ENCODE data around the gene VPS36. TPM values are rescaled to one million over a fixed set of nuclear protein-coding genes. Genes with fewer than 3 reads are reported as not detected.
"Not testable (repeated sequence)": the region's sequence is repeated elsewhere in the genome, so short reads cannot be mapped to it uniquely, and the experiment has no call there.

Gene VPS36, protein sequence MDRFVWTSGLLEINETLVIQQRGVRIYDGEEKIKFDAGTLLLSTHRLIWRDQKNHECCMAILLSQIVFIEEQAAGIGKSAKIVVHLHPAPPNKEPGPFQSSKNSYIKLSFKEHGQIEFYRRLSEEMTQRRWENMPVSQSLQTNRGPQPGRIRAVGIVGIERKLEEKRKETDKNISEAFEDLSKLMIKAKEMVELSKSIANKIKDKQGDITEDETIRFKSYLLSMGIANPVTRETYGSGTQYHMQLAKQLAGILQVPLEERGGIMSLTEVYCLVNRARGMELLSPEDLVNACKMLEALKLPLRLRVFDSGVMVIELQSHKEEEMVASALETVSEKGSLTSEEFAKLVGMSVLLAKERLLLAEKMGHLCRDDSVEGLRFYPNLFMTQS
- total RNA-seq (2014; rRNA removed; shearing (Covaris generic)) = 13.8 and 21.3 TPM in 2 replicates

- Histone ChIP-seq H3K36me3 (replicated peaks; ENCODE audit: control insufficient read depth, insufficient read depth, low read length) (no peaks in the 10 kb centered on the region; the same call in 1 of the 2 replicates), H3K4me3 (ENCODE audit: insufficient read depth, low read depth, low read length) (peak within 1 kb of the TSS; percentile 81), H3K27me3 (ENCODE audit: control insufficient read depth, insufficient read depth, low read length) (no peaks in the 10 kb centered on the region)
- DNase-seq = peak; percentile 97
These were observed at the start of gene VPS36 for GRCh38 chr13:52450012-52450792. Gene VPS36, minus strand, starts transcription at chr13:52450634. Its CDS starts 40 bp downstream, at chr13:52450594.

DNA sequence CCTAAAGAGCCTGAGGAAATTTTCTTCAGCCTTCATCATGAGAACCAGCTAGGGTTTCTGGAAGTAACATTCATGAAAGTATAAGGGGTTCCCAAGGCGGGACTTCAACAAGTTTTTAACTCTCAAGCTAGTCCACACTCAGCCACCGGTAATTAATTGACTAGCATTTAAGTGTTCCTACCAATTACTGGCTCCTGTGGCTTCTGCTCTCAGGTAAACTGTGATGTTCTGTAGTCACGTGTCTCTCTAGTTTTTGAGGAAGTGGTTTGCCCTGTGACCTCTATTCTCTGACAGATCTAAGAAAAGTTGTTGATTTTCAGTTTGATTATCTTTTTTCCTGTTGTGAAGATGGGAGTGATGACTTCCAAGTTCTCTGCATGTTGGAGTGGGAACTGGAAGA, 47.5 kb upstream of the VPS36 start:
- H3K36me3 ChIP-seq (replicated peaks; ENCODE audit: control insufficient read depth, insufficient read depth, low read length); DNase-seq; H3K27me3 ChIP-seq (ENCODE audit: control insufficient read depth, insufficient read depth, low read length); H3K4me3 ChIP-seq (ENCODE audit: insufficient read depth, low read depth, low read length): not testable (repeated sequence)

GRCh38 chr13:52494241-52494640, 43.8 kb upstream of the VPS36 start:
- not testable (repeated sequence) for H3K27me3 ChIP-seq (ENCODE audit: control insufficient read depth, insufficient read depth, low read length); H3K4me3 ChIP-seq (ENCODE audit: insufficient read depth, low read depth, low read length); DNase-seq; H3K36me3 ChIP-seq (replicated peaks; ENCODE audit: control insufficient read depth, insufficient read depth, low read length)

DNA sequence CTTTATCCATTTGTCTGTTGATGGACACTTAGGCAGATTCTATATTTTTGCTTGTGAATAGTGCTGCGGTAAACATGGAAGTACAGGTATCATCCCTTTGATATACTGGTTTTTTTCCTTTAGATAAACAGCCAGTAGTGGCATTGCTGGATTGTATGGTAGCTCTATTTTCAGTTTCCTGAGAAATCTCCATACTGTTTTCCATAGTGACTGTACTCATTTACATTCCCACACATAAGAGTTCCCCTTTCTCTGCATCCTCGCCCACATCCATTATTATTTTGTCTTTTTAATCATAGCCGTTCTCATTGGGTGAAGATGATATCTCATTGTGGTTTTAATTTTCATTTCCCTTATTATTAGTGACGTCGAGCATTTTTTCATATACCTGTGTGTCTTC, 40.6 kb upstream of the VPS36 start:
- H3K4me3 ChIP-seq (ENCODE audit: insufficient read depth, low read depth, low read length); H3K27me3 ChIP-seq (ENCODE audit: control insufficient read depth, insufficient read depth, low read length); DNase-seq; H3K36me3 ChIP-seq (replicated peaks; ENCODE audit: control insufficient read depth, insufficient read depth, low read length): not testable (repeated sequence)

GRCh38 chr13:52488763-52489162, 38.3 kb upstream of the VPS36 start:
- not testable (repeated sequence) for H3K36me3 ChIP-seq (replicated peaks; ENCODE audit: control insufficient read depth, insufficient read depth, low read length); DNase-seq; H3K27me3 ChIP-seq (ENCODE audit: control insufficient read depth, insufficient read depth, low read length); H3K4me3 ChIP-seq (ENCODE audit: insufficient read depth, low read depth, low read length)

DNA sequence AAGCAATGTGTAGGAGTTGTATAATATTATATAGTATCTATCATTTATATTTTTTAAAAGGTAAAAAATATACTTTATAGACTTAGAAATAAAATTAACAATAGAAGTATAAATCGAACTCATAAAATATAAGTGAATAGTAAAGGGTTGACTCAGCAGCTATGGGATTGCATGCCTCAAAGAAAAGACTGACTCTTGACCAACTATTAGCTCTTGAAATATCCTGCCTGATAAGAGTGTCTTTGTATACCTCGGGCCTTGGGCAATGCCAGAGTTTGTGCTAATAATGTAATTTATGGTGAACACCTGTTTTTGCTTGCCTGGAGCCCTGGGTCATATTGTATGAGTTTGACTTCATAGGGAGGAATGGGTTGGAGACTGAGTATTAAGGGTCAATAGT, 36.6 kb upstream of the VPS36 start:
- not testable (repeated sequence) for H3K36me3 ChIP-seq (replicated peaks; ENCODE audit: control insufficient read depth, insufficient read depth, low read length); H3K4me3 ChIP-seq (ENCODE audit: insufficient read depth, low read depth, low read length); DNase-seq; H3K27me3 ChIP-seq (ENCODE audit: control insufficient read depth, insufficient read depth, low read length)

DNA sequence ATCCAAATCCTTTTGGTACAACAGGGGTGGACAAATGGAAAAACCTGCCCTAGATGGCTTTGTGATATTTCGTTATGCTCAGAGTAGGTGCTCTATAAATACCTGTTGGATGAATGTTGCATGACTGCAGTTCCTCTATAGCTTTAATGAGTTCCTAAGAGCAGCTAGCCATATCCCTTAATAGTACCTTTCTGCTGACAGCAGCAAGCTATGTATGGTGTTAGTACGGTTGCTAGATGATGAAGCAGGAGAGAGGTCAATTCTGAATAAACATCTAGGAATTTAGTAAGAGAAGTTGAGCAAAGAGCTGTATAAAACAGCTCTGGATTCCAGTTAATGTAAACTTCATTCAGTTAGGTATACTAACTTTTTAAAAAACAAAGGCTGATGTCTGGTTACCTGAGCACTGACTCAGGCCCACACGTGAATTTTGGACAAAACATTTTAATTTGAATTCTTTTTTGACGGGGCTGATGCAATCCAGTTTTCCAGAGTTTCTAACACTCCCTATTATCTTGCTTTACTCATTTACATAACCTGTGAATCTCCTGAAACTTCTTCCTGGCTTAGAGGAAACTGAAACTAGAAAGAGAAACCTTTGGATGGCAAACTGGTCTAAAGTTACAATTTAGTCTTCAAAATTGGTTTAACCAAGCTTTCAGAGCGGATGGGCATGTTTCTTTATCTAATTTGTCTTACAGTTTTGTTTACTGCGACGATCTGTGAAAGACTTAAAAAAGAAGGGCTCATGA, 30.4 kb upstream of the VPS36 start:
- H3K27me3 ChIP-seq (ENCODE audit: control insufficient read depth, insufficient read depth, low read length); DNase-seq; H3K36me3 ChIP-seq (replicated peaks; ENCODE audit: control insufficient read depth, insufficient read depth, low read length); H3K4me3 ChIP-seq (ENCODE audit: insufficient read depth, low read depth, low read length): not testable (repeated sequence)

DNA sequence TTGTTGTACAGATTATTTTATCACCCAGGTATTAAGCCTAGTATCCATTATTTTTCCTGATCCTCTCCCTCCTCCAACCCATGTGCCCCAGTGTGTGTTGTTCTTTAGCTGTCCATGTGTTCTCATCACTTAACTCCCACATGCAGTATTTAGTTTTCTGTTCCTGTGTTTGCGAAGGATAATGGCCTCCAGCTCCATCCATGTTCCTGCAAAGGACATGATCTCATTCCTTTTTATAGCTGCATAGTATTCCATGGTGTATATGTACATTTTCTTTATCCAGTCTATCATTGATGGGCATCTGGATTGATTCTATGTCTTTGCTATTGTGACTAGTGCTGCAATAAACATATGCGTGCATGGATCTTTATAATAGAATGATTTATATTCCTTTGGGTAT, 18.1 kb upstream of the VPS36 start:
- DNase-seq; H3K4me3 ChIP-seq (ENCODE audit: insufficient read depth, low read depth, low read length); H3K27me3 ChIP-seq (ENCODE audit: control insufficient read depth, insufficient read depth, low read length); H3K36me3 ChIP-seq (replicated peaks; ENCODE audit: control insufficient read depth, insufficient read depth, low read length): not testable (repeated sequence)

DNA sequence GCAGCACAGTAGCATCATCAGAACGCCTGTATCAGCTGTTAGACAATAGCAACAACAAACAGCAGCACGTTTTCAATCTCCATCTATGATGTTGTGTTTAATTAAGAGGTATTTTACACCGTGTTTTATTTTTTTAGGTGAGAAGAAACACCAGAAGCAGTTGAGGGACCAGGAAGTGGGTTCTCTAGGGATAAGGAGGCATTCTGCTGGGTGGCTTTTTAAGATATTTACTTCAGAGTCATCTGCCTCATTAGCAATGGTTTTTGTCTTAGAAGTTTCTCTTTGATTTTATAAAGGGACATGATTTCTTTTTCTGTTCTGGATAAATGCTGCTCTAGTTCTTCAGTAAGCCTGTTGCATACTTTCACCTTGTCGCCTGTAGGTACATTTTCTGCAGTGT, 13.1 kb upstream of the VPS36 start:
- H3K27me3 ChIP-seq (ENCODE audit: control insufficient read depth, insufficient read depth, low read length) = no peaks in the 10 kb centered on the region
- peaks cover 27% of the 10 kb centered on the region for H3K36me3 ChIP-seq (replicated peaks; ENCODE audit: control insufficient read depth, insufficient read depth, low read length)
- DNase-seq = no peak
- no peak overlapping the region for H3K4me3 ChIP-seq (ENCODE audit: insufficient read depth, low read depth, low read length)

DNA sequence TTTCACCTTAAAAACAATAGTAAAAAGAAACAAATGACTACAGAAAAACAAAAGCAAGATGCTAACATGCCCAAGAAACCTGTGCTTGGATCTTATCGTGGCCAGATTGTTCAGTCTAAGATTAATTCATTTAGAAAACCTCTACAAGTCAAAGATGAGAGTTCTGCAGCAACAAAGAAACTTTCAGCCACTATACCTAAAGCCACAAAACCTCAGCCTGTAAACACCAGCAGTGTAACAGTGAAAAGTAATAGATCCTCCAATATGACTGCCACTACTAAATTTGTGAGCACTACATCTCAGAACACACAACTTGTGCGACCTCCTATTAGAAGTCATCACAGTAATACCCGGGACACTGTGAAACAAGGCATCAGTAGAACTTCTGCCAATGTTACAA, 10.8 kb upstream of the VPS36 start:
- no peak overlapping the region for H3K4me3 ChIP-seq (ENCODE audit: insufficient read depth, low read depth, low read length)
- H3K36me3 ChIP-seq (replicated peaks; ENCODE audit: control insufficient read depth, insufficient read depth, low read length) = peaks cover 35% of the 10 kb centered on the region
- H3K27me3 ChIP-seq (ENCODE audit: control insufficient read depth, insufficient read depth, low read length) = no peaks in the 10 kb centered on the region
- DNase-seq = no peak

- DNase-seq = no peak
- no peak overlapping the region for H3K4me3 ChIP-seq (ENCODE audit: insufficient read depth, low read depth, low read length)
- no peaks in the 10 kb centered on the region for H3K27me3 ChIP-seq (ENCODE audit: control insufficient read depth, insufficient read depth, low read length)
- H3K36me3 ChIP-seq (replicated peaks; ENCODE audit: control insufficient read depth, insufficient read depth, low read length) = peaks cover 35% of the 10 kb centered on the region
These were observed 9.2 kb upstream of the VPS36 start for GRCh38 chr13:52459668-52460067.

- H3K4me3 ChIP-seq (ENCODE audit: insufficient read depth, low read depth, low read length) = peak overlapping the region; percentile 79
- peak; percentile 94 for DNase-seq
These were observed 5.2 kb upstream of the VPS36 start for GRCh38 chr13:52455677-52456041.

DNA sequence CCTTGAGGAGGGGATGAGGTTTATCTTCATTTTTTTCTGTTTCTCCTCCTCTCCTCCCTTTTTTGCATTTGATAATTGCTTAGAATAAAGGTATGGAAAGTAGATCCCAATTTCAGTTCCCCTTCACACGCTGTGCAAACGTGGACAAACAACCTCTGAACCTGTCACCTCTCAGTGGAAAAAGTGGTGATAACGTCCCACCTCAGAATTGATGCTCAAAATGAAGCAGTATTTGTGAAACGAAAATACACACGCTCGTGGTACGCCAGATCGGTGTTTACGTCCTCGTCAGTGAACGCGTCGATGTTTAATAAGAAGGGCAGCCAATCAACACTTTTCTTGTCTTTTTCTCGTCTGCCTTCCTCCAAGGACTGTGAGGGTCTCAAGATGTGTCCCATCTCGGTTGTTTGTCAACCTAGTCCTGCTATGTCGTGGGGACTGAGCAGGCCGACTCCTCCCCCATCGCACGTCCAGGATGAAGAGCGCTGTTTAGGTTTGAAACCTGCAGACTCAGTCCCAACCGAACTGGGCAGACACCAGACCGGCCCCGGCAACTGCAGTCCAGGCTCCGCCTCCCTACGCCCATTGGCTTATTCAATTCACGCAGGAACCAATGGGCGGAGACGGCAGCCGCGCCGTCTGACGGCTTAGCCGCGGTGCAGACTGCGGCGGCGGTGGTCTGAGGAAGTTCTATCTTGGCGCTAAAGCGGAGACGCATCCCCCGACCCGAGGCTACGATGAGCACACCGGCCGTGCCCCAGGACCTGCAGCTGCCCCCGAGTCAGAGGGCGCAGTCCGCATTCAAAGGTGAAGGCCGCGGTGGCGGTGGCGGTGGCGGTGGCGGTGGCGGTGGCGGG, 4.6 kb upstream of the VPS36 start, which contains the start of gene CKAP2:
TSS of gene CKAP2 (plus strand) at position 659 of the 857 bp plus-strand sequence. CDS start at position 738, 79 bp downstream.
- peaks cover 9% of the 10 kb centered on the region for H3K36me3 ChIP-seq (replicated peaks; ENCODE audit: control insufficient read depth, insufficient read depth, low read length)
- H3K27me3 ChIP-seq (ENCODE audit: control insufficient read depth, insufficient read depth, low read length) = no peaks in the 10 kb centered on the region
- H3K4me3 ChIP-seq (ENCODE audit: insufficient read depth, low read depth, low read length) = peak within 1 kb of the TSS; percentile 79
- DNase-seq = peak; percentile 92

More at GRCh38 chr13:52455677-52456041, 5.2 kb upstream of the VPS36 start:
- Histone ChIP-seq H3K27me3 (ENCODE audit: control insufficient read depth, insufficient read depth, low read length) (no peaks in the 10 kb centered on the region), H3K36me3 (replicated peaks; ENCODE audit: control insufficient read depth, insufficient read depth, low read length) (peaks cover 9% of the 10 kb centered on the region)

GRCh38 chr13:52454459-52454819, 4.0 kb upstream of the VPS36 start:
- Histone ChIP-seq H3K36me3 (replicated peaks; ENCODE audit: control insufficient read depth, insufficient read depth, low read length) (peaks cover 9% of the 10 kb centered on the region), H3K27me3 (ENCODE audit: control insufficient read depth, insufficient read depth, low read length) (no peaks in the 10 kb centered on the region), H3K4me3 (ENCODE audit: insufficient read depth, low read depth, low read length) (peak overlapping the region; percentile 79)
- peak; percentile 34 for DNase-seq

Measured in H7 (cell line).